Large intestine (tissue), 3 donors: ENCODE results near the gene NDUFAF4. TPM values are rescaled to one million over a fixed set of nuclear protein-coding genes. Genes with fewer than 3 reads are reported as not detected.
"Not testable (repeated sequence)": the region's sequence is repeated elsewhere in the genome, so short reads cannot be mapped to it uniquely, and the experiment has no call there.

Experiments used
- DNase-seq, 2 donors: peaks; one replicate each; pipeline versions ENCODE4 v3.0.0 to v3.0.0-alpha.2; 2013
- H3K27ac ChIP-seq: one replicate; pipeline ENCODE4 v1.5.1; 2013; ENCODE audit warnings: low read length
- H3K27me3 ChIP-seq: 2 replicates; pipeline ENCODE4 v1.6.1; 2013; ENCODE audit warnings: low read length; ENCODE audit not compliant: control insufficient read depth, insufficient read depth
- H3K36me3 ChIP-seq: 2 replicates; pipeline ENCODE4 v1.6.1; 2013; ENCODE audit warnings: low read length; ENCODE audit not compliant: control insufficient read depth, insufficient read depth
- H3K4me1 ChIP-seq: one replicate; pipeline ENCODE4 v1.6.1; 2013; ENCODE audit warnings: low read length; ENCODE audit not compliant: control insufficient read depth, insufficient read depth
- H3K4me3 ChIP-seq: one replicate; pipeline ENCODE4 v1.5.1; 2013; ENCODE audit warnings: low read length
- H3K9me3 ChIP-seq: one replicate; pipeline ENCODE4 v1.6.1; 2013; ENCODE audit warnings: mild to moderate bottlenecking, low read depth, low read length, moderate library complexity; ENCODE audit not compliant: control insufficient read depth
- WGBS: methylation state at CpG from one replicate; pipeline ENCODE4 v1.1.5; 2013; ENCODE audit warnings: low lambda C conversion rate; ENCODE audit not compliant: insufficient coverage; 5-methylcytosine and 5-hydroxymethylcytosine counted together
- polyA plus RNA-seq: library from polyadenylated mRNA; unstranded; fragments of 120-200 nt; gene quantifications from one replicate; pipeline ENCODE4 v1.2.1, GENCODE V29; 2013

NDUFAF4 gene
- polyA plus RNA-seq, 1 donor: 30.6 TPM

GRCh38 chr6:96907498-96907897 is 9.8 kb upstream of the NDUFAF4 start:
- peak; percentile 14 to 63 for DNase-seq
- H3K9me3 ChIP-seq: no peaks in the 10 kb centered on the region
- peak overlapping the region; percentile 33 for H3K27ac ChIP-seq
- no peak overlapping the region for H3K4me3 ChIP-seq
- H3K4me1 ChIP-seq: peaks cover 18% of the 10 kb centered on the region
- no peaks in the 10 kb centered on the region for H3K36me3 ChIP-seq
- peaks cover 4% of the 10 kb centered on the region for H3K27me3 ChIP-seq
- WGBS: no CpG with 5 or more reads among the region's 2 CpGs

DNA sequence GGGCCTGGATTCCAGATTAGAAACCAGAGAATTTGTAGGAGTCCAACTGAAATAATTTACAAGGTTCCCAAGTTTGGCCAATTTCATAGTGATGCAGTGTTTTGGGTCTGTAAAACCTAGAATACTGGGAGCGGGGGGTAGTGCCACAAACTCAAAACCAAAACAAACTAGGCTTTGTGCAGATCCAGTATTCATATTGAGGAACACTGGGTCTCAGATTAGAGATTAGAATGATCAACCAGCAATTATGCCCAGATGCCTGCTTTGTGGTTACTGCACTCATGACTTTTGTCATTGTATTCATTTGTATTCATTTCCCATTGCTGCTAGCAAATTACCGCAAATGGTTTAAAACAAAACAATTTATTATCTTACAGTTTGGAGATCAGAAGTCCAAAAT is 3.2 kb upstream of the NDUFAF4 start:
- no peak for DNase-seq
- H3K27ac ChIP-seq: no peak overlapping the region
- H3K4me3 ChIP-seq: no peak overlapping the region
- WGBS: 80% methylated on average over 1 of the region's 2 CpGs
- H3K9me3 ChIP-seq: no peaks in the 10 kb centered on the region
- H3K27me3 ChIP-seq: no peaks in the 10 kb centered on the region
- H3K4me1 ChIP-seq: peaks cover 9% of the 10 kb centered on the region
- no peaks in the 10 kb centered on the region for H3K36me3 ChIP-seq

DNA sequence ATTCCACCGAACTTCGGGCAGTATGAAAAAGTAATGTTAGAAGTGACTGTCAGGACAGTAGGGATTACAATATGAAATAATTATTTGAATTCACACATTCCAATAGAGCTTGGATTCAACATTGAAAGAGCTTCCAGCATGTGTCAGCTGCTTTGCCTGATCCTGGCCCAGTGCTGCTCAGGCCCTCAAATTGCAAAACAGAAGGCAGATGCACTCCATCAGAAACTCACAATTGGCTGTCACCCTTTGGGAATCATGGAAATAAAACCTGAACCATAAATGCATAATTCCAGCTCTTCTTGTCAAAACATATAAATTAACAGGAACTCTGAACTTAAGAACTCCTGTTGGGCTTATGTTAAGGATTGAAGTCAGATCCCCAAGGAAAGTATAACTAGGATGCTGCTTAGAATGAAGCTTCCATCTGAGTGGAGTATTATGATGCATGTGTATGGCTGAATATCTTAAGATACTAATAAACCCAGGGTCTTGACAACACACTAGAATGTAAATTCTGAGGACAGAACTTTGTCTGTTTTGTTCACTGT is 1.8 kb upstream of the NDUFAF4 start:
- Histone ChIP-seq H3K27me3 (no peaks in the 10 kb centered on the region), H3K4me1 (peaks cover 9% of the 10 kb centered on the region), H3K9me3 (no peaks in the 10 kb centered on the region), H3K36me3 (peaks cover 2% of the 10 kb centered on the region), H3K27ac (no peak overlapping the region), H3K4me3 (no peak overlapping the region)
- 100% methylated on average over 1 of the region's 2 CpGs for WGBS
- DNase-seq: no peak

GRCh38 chr6:96899019-96899418 is 1.3 kb upstream of the NDUFAF4 start:
- Histone ChIP-seq H3K4me1 (peaks cover 9% of the 10 kb centered on the region), H3K36me3 (peaks cover 7% of the 10 kb centered on the region), H3K9me3 (no peaks in the 10 kb centered on the region), H3K27me3 (no peaks in the 10 kb centered on the region), H3K27ac (no peak overlapping the region), H3K4me3 (peak overlapping the region; percentile 85)
- DNase-seq: peak; percentile 23 to 32
- WGBS: 67% methylated on average over 2 of the region's 3 CpGs

GRCh38 chr6:96898241-96898851 is 655 bp upstream of the NDUFAF4 start:
- WGBS: 3% methylated on average over 8 of the region's 10 CpGs
- peaks cover 9% of the 10 kb centered on the region for H3K36me3 ChIP-seq
- H3K27ac ChIP-seq: peak overlapping the region; percentile 98
- no peak for DNase-seq
- H3K4me1 ChIP-seq: peaks cover 9% of the 10 kb centered on the region
- no peaks in the 10 kb centered on the region for H3K27me3 ChIP-seq
- H3K4me3 ChIP-seq: peak overlapping the region; percentile 85
- no peaks in the 10 kb centered on the region for H3K9me3 ChIP-seq

DNA sequence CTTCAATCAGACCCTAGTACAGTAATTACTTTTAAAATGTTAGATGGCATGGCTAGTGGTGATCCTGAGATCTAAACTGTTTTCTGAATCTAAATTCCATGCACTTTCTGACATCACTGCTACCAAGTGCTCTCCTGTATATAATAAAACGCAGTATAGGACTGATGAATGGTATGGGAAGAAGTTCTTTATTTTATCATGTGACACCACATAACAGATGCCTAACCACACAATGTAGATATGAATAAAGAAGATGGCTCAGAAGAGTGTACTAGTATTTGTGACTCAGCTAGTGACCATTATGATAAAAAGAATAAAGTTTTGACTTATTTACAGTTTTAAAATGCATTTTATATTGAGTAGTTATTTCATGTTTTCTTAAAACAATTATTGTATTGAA is 8.5 kb downstream of the NDUFAF4 start:
- Histone ChIP-seq H3K27ac (no peak overlapping the region), H3K4me1 (no peaks in the 10 kb centered on the region), H3K36me3 (peaks cover 22% of the 10 kb centered on the region), H3K4me3 (no peak overlapping the region), H3K9me3 (no peaks in the 10 kb centered on the region), H3K27me3 (no peaks in the 10 kb centered on the region)
- DNase-seq: no peak
- no CpG with 5 or more reads among the region's 1 CpG for WGBS

GRCh38 chr6:96888745-96889144 is 8.9 kb downstream of the NDUFAF4 start:
- Histone ChIP-seq H3K36me3 (peaks cover 19% of the 10 kb centered on the region), H3K4me1 (no peaks in the 10 kb centered on the region), H3K27ac (no peak overlapping the region), H3K9me3 (no peaks in the 10 kb centered on the region), H3K27me3 (no peaks in the 10 kb centered on the region), H3K4me3 (no peak overlapping the region)
- DNase-seq: no peak
- 100% methylated on average over 1 of the region's 5 CpGs for WGBS

DNA sequence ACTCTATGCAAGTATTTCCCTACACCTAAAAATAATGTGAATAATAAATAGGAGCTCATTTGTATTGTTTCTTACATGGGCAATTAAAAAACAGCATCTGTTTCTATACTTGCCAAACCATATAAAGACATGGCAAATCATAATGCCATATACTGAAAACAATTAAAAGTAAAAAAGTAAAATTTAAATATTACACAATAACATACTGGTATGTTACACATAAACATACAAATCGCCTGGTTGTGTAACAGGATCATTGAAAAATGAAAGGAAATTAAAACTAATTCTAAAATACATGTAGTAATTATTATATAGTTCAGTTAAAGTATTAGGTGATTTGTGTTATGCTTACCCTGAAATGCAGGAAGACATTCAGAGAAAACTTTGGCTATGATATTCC is 11.2 kb downstream of the NDUFAF4 start:
- no peak overlapping the region for H3K27ac ChIP-seq
- no peaks in the 10 kb centered on the region for H3K9me3 ChIP-seq
- H3K27me3 ChIP-seq: no peaks in the 10 kb centered on the region
- H3K36me3 ChIP-seq: peaks cover 6% of the 10 kb centered on the region
- DNase-seq: no peak
- no peak overlapping the region for H3K4me3 ChIP-seq
- no CpG with 5 or more reads among the region's 1 CpG for WGBS
- H3K4me1 ChIP-seq: no peaks in the 10 kb centered on the region

DNA sequence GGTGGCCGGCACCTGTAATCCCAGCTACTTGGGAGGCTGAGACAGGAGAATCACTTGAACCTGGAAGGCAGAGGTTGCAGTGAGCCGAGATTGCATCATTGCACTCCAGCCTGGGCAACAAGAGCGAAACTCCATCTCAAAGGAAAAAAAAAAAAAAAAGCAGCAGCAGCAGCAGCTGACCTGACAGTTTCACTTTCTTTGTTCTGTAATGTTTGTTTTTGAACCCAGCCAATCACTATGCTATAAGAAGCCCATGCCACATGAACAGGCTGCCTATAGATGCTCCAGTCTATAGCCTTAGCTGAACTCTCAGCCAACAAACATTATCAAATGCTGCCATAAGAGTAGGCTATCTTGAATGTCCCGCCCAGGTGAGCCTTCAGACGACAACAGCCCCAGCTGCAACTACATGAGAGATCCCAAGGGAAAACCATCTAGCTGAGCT is 12.5 kb downstream of the NDUFAF4 start:
- no CpG with 5 or more reads among the region's 5 CpGs for WGBS
- H3K36me3 ChIP-seq, H3K27ac ChIP-seq, H3K4me3 ChIP-seq, H3K4me1 ChIP-seq, H3K27me3 ChIP-seq, H3K9me3 ChIP-seq: not testable (repeated sequence)
- DNase-seq: peak; percentile 45 to 76

GRCh38 chr6:96878143-96878542 is 19.5 kb downstream of the NDUFAF4 start:
- H3K36me3 ChIP-seq: no peaks in the 10 kb centered on the region
- H3K4me3 ChIP-seq: no peak overlapping the region
- no peaks in the 10 kb centered on the region for H3K4me1 ChIP-seq
- no peaks in the 10 kb centered on the region for H3K27me3 ChIP-seq
- no peak overlapping the region for H3K27ac ChIP-seq
- H3K9me3 ChIP-seq: no peaks in the 10 kb centered on the region
- DNase-seq: no peak

- Histone ChIP-seq H3K36me3 (no peaks in the 10 kb centered on the region), H3K9me3 (no peaks in the 10 kb centered on the region), H3K4me3 (no peak overlapping the region), H3K27me3 (no peaks in the 10 kb centered on the region), H3K4me1 (no peaks in the 10 kb centered on the region), H3K27ac (no peak overlapping the region)
- WGBS: 65% methylated on average over 6 of the region's 9 CpGs
- DNase-seq: no peak
Measured at GRCh38 chr6:96876886-96877545, 20.7 kb downstream of the NDUFAF4 start.
